ENCODE measurements around the gene STARD13.

The STARD13 gene

GRCh38 chr13:33229446-33230177 is 55.9 kb downstream of the STARD13 start:
- FAIRE-seq (no peak), DNase-seq (ENCODE audit: low spot score) (no peak)

- FAIRE-seq, result peak; percentile 33
Measured at GRCh38 chr13:33228648-33229445, 56.7 kb downstream of the STARD13 start.

GRCh38 chr13:33227927-33228647 is 57.5 kb downstream of the STARD13 start:
- DNase-seq (ENCODE audit: low spot score) (no peak), FAIRE-seq (no peak)

More at GRCh38 chr13:33228648-33229445, 56.7 kb downstream of the STARD13 start:
- peak; percentile 36 for DNase-seq (ENCODE audit: low spot score)

- DNase-seq (ENCODE audit: low spot score), result no peak
Measured at GRCh38 chr13:33224686-33225085, 60.9 kb downstream of the STARD13 start.

GRCh38 chr13:33224191-33224590 is 61.4 kb downstream of the STARD13 start:
- DNase-seq (ENCODE audit: low spot score) (no peak), FAIRE-seq (no peak)

More at GRCh38 chr13:33224686-33225085, 60.9 kb downstream of the STARD13 start:
- no peak for FAIRE-seq

GRCh38 chr13:33219926-33220325 is 65.6 kb downstream of the STARD13 start:
- no peak for FAIRE-seq

GRCh38 chr13:33218426-33218825 is 67.1 kb downstream of the STARD13 start:
- no peak for DNase-seq (ENCODE audit: low spot score)
- FAIRE-seq, result no peak

More at GRCh38 chr13:33219926-33220325, 65.6 kb downstream of the STARD13 start:
- no peak for DNase-seq (ENCODE audit: low spot score)

- DNase-seq (ENCODE audit: low spot score) (peak; percentile 26), FAIRE-seq (no peak)
Measured at GRCh38 chr13:33218020-33218419, 67.5 kb downstream of the STARD13 start.

- no peak for FAIRE-seq
- DNase-seq (ENCODE audit: low spot score), result no peak
Measured at GRCh38 chr13:33217256-33217655, 68.3 kb downstream of the STARD13 start.

GRCh38 chr13:33213797-33214196 is 71.8 kb downstream of the STARD13 start:
- DNase-seq (ENCODE audit: low spot score) (no peak), FAIRE-seq (no peak)

- FAIRE-seq, result no peak
- DNase-seq (ENCODE audit: low spot score), result no peak
Measured at GRCh38 chr13:33213024-33213768, 72.4 kb downstream of the STARD13 start.

- DNase-seq (ENCODE audit: low spot score) (no peak), FAIRE-seq (no peak)
Measured at GRCh38 chr13:33212396-33212795, 73.2 kb downstream of the STARD13 start.

- DNase-seq (ENCODE audit: low spot score) (no peak), FAIRE-seq (no peak)
Measured at GRCh38 chr13:33210090-33210489, 75.5 kb downstream of the STARD13 start.

GRCh38 chr13:33208290-33209220 is 77.0 kb downstream of the STARD13 start:
- no peak for DNase-seq (ENCODE audit: low spot score)
- FAIRE-seq, result no peak

GRCh38 chr13:33207615-33207961 is 78.0 kb downstream of the STARD13 start:
- DNase-seq (ENCODE audit: low spot score) (no peak), FAIRE-seq (no peak)

GRCh38 chr13:33206945-33207614 is 78.5 kb downstream of the STARD13 start:
- DNase-seq (ENCODE audit: low spot score) (no peak), FAIRE-seq (no peak)

GRCh38 chr13:33206425-33206824 is 79.1 kb downstream of the STARD13 start:
- no peak for FAIRE-seq
- DNase-seq (ENCODE audit: low spot score), result no peak

- DNase-seq (ENCODE audit: low spot score), result no peak
- no peak for FAIRE-seq
Measured at GRCh38 chr13:33205804-33206221, 79.7 kb downstream of the STARD13 start.

GRCh38 chr13:33205224-33205623 is 80.3 kb downstream of the STARD13 start:
- no peak for DNase-seq (ENCODE audit: low spot score)
- no peak for FAIRE-seq
